GM12891 (cell line): ENCODE data around the gene SURF6.

Experiments used
- PAX5 ChIP-seq: IDR thresholded peaks from 2 replicates; pipeline ENCODE4 v1.6.1; 2011; ENCODE audit warnings: low read length, moderate library complexity, mild to moderate bottlenecking; ENCODE audit not compliant: insufficient read depth, severe bottlenecking
- POLR2A ChIP-seq: IDR thresholded peaks from 2 replicates; pipeline ENCODE4 v1.6.1; 2011; ENCODE audit warnings: low read depth, low read length, control low read depth
- POLR2AphosphoS5 ChIP-seq: IDR thresholded peaks from 2 replicates; pipeline ENCODE4 v1.6.1; 2011; ENCODE audit warnings: low read depth, low read length, control low read depth
- POU2F2 ChIP-seq: IDR thresholded peaks from 2 replicates; pipeline ENCODE4 v1.6.1; 2011; ENCODE audit warnings: low read depth, mild to moderate bottlenecking, control low read depth, low read length, moderate library complexity
- SPI1 ChIP-seq: IDR thresholded peaks from 2 replicates; pipeline ENCODE4 v1.6.1; 2011; ENCODE audit warnings: low read depth, low read length, control low read depth
- TAF1 ChIP-seq: IDR thresholded peaks from 2 replicates; pipeline ENCODE4 v1.6.1; 2011; ENCODE audit warnings: low read depth, low read length, control low read depth

GRCh38 chr9:133375724-133376654, 40.0 kb upstream of the SURF6 start, which contains the start of the genes STKLD1 and SURF4:
- peak; percentile 67 for TF ChIP-seq POLR2AphosphoS5
- peak; percentile 79; the same call in 1 of the 2 replicates for TF ChIP-seq POLR2A
- TF ChIP-seq TAF1 = peak; percentile 80
- TF ChIP-seq POU2F2 = peak; percentile 46; the same call in 1 of the 2 replicates
- TF ChIP-seq SPI1 = 0 out of 2 replicates have a peak, but pooled peaks have one; percentile 19
- TF ChIP-seq PAX5 = no peak
